HS-27A (cell line): ENCODE measurements around the gene FARP1.

Source experiments
- DNase-seq: peaks from one replicate; pipeline ENCODE4 v3.0.0-alpha.2; 2012; ENCODE audit warnings: low read depth, missing footprints

Gene FARP1

DNA sequence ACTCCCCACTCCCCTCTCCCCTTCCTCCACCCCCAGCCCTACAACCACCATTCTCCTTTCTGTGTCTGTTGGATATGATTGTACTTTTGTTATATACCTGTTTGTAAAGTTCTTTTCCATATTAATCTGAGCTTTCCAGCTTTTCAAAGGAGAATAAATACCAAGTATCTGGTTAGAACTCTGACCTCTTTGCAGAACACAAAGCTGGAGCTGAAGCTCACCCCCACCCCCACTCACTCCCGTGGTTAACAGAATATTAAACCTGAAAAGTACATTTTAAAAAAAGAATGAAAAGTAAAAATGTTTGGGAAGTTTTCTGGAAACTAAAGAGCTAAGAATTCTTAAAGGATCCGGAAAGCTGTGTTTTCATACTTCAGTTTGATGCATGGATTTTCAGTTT, 189.3 kb downstream of the FARP1 start:
- DNase-seq, result no peak

- DNase-seq, result no peak
Measured at GRCh38 chr13:98332691-98333090, 189.8 kb downstream of the FARP1 start.

- no peak for DNase-seq
Measured at GRCh38 chr13:98333486-98333885, 190.6 kb downstream of the FARP1 start.

- DNase-seq, result no peak
Measured at GRCh38 chr13:98334620-98335205, 191.8 kb downstream of the FARP1 start.

DNA sequence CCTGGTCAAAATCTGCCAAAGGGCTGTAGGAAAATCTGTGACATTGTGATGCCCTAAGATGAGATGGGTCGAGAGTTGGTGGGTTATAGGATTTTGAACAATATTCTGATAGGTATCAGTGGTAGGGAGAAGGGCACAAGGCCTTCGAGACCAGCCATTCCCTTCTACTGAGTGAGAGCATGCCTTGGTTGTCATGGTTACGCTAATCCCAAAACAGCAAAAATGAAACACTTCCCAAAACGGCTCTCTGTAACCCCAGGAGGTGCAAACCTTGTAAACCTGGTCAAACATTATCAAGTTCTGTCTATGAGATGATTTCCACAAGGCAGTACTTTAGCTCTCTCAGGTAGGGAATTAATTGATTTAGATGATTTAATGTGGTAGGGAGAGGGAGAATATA, 192.8 kb downstream of the FARP1 start:
- DNase-seq, result no peak

DNA sequence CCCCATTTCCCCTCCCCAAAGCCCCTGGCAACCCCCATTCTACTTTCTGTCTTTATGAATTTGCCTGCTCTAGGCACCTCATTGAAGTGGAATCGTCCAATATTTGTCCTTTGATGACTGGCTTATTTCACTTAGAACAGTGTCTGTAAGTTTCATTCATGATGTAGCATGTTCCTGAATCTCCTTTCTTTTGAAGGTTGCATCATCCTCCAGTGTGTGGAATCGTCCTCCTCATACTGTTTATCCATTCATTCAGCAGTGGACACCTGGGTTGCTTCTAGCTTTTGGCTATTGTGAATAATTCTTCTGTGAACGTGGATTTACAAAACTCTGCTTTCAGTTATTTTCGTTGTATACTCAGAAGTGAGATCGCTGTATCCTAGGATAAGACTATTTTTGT, 195.4 kb downstream of the FARP1 start:
- no peak for DNase-seq

GRCh38 chr13:98339684-98340425, 197.0 kb downstream of the FARP1 start:
- no peak for DNase-seq

DNA sequence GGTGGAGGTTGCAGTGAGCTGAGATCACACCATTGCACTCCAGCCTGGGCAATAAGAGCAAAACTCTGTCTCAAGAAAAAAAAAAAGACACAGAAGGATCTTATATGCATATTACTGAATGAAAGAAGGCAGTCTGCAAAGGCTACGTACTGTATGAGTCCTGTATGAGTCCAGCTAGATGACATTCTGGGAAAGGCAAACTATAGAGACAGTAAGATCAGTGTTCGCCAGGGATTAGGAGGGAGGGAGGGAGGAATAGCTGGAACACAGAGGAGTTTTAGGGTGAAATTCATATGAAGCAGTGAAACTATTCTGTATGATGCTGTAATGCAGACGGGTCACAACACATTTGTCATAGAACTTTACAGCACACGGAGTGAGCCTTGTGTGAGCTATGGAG, 200.1 kb downstream of the FARP1 start:
- DNase-seq, result no peak

DNA sequence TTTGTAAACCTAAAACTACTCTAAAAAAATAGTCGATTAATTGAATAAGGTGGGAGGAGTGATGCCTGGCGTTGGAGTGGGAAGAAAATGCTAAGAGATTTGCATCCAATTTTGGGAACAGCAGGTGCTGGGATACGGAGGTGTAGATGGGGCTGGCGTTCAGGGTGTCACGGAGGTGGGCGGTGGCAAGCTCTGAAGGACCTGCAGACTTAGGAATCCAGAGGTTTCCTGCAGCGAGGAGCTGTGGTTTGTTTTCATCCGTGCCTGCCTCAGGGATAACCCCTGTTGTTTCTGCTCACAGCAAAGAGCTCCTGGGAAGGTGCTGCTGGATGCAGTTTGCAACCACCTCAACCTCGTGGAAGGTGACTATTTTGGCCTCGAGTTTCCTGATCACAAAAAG, 200.6 kb downstream of the FARP1 start:
- no peak for DNase-seq

- no peak for DNase-seq
Measured at GRCh38 chr13:98344392-98344791, 201.5 kb downstream of the FARP1 start.

GRCh38 chr13:98345107-98345935, 202.4 kb downstream of the FARP1 start:
- DNase-seq, result no peak

DNA sequence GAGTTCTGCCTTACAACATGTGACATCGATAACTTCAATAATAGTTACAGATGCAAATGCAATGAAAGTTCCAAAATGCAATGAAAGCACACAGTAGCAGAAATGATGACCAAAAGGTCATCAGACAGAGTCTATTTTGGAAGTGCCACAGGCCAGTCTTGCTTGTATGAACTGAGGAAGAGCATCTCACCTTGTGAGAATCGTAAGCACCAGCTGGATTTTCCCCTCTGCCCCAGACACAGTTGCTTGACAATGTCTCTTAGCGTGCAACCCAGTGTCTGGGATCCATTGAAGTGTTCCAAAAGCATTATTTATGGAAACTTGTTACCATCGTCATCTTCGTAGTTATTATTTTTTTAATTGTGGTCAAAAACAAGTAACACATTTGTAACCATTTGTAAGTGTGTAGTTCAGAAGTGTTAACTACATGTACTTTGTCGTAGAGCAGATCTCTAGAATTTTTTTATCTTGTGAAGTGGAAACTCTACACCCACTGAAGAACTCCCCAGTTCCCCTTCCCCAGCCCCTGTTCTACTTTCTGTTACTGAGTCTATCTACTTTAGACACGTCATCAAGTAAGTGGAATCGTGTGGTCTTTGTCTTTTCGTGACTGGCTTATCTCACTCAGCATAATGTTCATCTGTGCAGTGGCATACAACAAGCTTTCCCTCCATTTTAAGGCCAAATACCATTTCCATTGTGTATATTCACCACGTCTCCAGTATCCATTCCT, 204.2 kb downstream of the FARP1 start:
- no peak for DNase-seq

GRCh38 chr13:98347756-98348155, 204.9 kb downstream of the FARP1 start:
- DNase-seq, result no peak

- no peak for DNase-seq
Measured at GRCh38 chr13:98348466-98349200, 205.7 kb downstream of the FARP1 start.

- DNase-seq, result no peak
Measured at GRCh38 chr13:98349731-98350305, 206.9 kb downstream of the FARP1 start.

- no peak for DNase-seq
Measured at GRCh38 chr13:98350746-98351330, 207.9 kb downstream of the FARP1 start.

- no peak for DNase-seq
Measured at GRCh38 chr13:98351636-98352035, 208.7 kb downstream of the FARP1 start.

DNA sequence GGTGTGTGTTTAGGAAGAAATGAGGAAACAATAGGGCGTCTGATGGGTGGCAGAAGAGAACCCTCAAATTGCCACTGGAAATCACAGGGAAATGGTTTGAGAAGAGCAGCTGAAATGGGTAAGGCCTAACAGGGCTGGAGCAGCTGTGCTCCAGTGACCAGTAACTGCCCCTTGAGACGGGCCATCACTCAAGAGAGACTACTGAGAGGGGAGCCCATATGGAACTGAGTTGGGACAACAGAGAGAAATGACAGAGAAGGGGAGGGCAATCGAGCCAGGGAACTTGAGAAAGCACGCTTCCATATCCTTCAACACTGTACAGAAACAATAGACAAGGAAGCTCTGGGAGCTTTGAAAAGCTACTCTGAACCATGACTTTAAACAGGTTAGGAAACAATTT, 209.3 kb downstream of the FARP1 start:
- no peak for DNase-seq

DNA sequence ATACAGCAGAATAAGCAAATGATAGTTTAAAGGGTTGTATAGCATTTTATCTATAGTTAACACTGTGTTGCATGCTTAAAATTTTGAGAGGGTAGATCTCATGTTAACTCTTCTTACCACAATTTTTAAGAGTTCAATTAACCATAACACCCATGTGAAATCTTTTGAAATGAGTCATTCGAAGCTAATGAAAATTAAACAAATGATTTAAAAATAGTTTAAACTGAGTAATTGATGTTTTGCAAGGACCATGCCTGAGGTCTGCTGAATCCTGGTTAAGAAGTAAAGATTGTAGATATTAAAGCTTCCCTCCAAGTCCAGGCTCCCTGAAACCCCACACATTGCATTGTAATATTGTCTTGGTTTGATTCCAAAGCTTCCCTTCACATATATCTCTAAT, 210.9 kb downstream of the FARP1 start:
- no peak for DNase-seq

GRCh38 chr13:98358937-98359336, 216.0 kb downstream of the FARP1 start:
- DNase-seq, result no peak

- no peak for DNase-seq
Measured at GRCh38 chr13:98360545-98360944, 217.7 kb downstream of the FARP1 start.
